Mucosa of rectum (tissue), 2 donors: ENCODE data around the gene FIBCD1.

Experiments used
- H3K27ac ChIP-seq, 2 donors: one replicate each; pipeline ENCODE4 v1.7.0; 2013; ENCODE audit warnings: inconsistent platforms in 2 of 2, low read depth in 2 of 2, low read length in 2 of 2
- H3K27me3 ChIP-seq, 2 donors: one replicate each; pipeline ENCODE4 v1.7.0; 2013; ENCODE audit warnings: low read length in 2 of 2; ENCODE audit not compliant: control insufficient read depth in 2 of 2, insufficient read depth in 2 of 2
- H3K36me3 ChIP-seq, 2 donors: one replicate each; pipeline ENCODE4 v1.7.0; 2013; ENCODE audit warnings: low read length in 2 of 2; ENCODE audit not compliant: control insufficient read depth in 2 of 2, insufficient read depth in 2 of 2
- H3K4me1 ChIP-seq, 2 donors: one replicate each; pipeline ENCODE4 v1.7.0; 2013; ENCODE audit warnings: low read length in 2 of 2, mild to moderate bottlenecking in 1 of 2; ENCODE audit not compliant: control insufficient read depth in 2 of 2, insufficient read depth in 2 of 2
- H3K4me3 ChIP-seq, 2 donors: one replicate each; pipeline ENCODE4 v1.7.0; 2013; ENCODE audit warnings: low read length in 2 of 2
- H3K9ac ChIP-seq, 2 donors: one replicate each; pipeline ENCODE4 v1.7.0; 2013; ENCODE audit warnings: low read length in 2 of 2, low read depth in 1 of 2, mild to moderate bottlenecking in 1 of 2
- H3K9me3 ChIP-seq, 2 donors: one replicate each; pipeline ENCODE4 v1.7.0; 2013; ENCODE audit warnings: low read length in 2 of 2; ENCODE audit not compliant: control insufficient read depth in 2 of 2
- donor health status: healthy.
- donor health status: Normal muscosa, but diverticular disease.

The FIBCD1 gene

DNA sequence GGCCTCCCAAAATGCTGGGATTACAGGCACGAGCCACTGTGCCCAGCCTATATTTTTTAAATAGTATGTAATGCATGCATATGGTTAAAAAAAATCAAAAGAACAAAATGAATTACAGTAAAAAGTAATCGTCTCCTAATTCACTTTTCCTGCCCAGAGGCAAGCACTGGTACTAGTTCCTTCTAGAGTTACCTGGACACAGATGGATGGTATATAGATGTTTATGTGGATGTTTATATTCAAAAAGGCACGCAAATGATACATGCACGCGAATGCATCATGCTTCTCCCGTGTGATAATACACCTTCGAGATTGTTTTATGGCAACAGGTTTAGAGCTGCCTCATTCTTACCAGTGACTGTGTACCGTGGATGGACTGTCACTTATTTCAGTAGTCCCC is 82.6 kb downstream of the FIBCD1 start:
- Histone ChIP-seq H3K36me3 (peaks cover 44 to 46% of the 10 kb centered on the region in 2 donors), H3K4me1 (no peaks in the 10 kb centered on the region), H3K9me3 (no peaks in the 10 kb centered on the region), H3K27me3 (no peaks in the 10 kb centered on the region), H3K27ac (no peak overlapping the region), H3K4me3 (no peak overlapping the region), H3K9ac (no peak overlapping the region)

DNA sequence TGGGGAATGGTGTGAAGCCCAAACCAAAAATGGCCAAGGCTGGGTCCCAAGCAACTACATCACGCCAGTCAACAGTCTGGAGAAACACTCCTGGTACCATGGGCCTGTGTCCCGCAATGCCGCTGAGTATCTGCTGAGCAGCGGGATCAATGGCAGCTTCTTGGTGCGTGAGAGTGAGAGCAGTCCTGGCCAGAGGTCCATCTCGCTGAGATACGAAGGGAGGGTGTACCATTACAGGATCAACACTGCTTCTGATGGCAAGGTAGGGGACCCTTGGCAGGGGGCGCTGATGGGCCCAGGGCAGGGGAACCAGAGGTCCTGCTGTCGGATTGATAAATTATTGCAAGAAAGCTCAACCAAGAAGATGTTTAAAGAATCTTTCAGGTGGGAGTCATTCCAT is 84.2 kb downstream of the FIBCD1 start:
- peaks cover 33 to 37% of the 10 kb centered on the region in 2 donors for H3K36me3 ChIP-seq

GRCh38 chr9:130854092-130854491 is 85.0 kb downstream of the FIBCD1 start:
- Histone ChIP-seq H3K27ac (no peak overlapping the region), H3K9me3 (no peaks in the 10 kb centered on the region), H3K4me1 (peaks cover 0 to 2% of the 10 kb centered on the region in 2 donors), H3K4me3 (no peak overlapping the region), H3K36me3 (peaks cover 30 to 37% of the 10 kb centered on the region in 2 donors), H3K27me3 (no peaks in the 10 kb centered on the region), H3K9ac (no peak overlapping the region)

More for the DNA sequence above, 84.2 kb downstream of the FIBCD1 start:
- Histone ChIP-seq H3K4me3 (no peak overlapping the region), H3K4me1 (no peaks in the 10 kb centered on the region), H3K27ac (no peak overlapping the region), H3K9me3 (no peaks in the 10 kb centered on the region), H3K9ac (no peak overlapping the region), H3K27me3 (no peaks in the 10 kb centered on the region)

DNA sequence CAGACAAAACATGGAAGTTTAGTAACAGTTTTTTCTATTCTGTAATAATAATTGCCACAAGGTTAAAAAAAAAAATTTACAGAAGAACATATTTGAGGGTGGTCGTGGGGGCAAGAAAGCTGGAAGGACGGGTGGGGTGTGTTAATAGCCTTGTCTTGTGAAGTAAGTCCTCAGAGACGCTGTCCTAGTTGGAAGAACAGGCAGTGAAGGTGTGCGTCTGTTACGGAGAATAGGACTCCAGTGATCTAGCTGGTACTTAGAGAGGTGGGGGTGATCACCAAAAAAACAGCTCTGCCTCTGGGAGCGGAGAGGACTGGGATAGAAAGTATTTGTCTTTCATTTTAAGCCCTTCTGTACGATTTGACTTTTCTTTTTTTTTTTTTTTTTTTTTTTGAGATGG is 86.2 kb downstream of the FIBCD1 start:
- Histone ChIP-seq H3K4me1 (peaks cover 0 to 2% of the 10 kb centered on the region in 2 donors), H3K4me3 (no peak overlapping the region), H3K36me3 (peaks cover 24 to 31% of the 10 kb centered on the region in 2 donors), H3K9ac (no peak overlapping the region), H3K9me3 (no peaks in the 10 kb centered on the region), H3K27ac (no peak overlapping the region), H3K27me3 (no peaks in the 10 kb centered on the region)
